H9 (cell line): ENCODE results near the gene CD84. TPM values are rescaled to one million over a fixed set of nuclear protein-coding genes. Genes with fewer than 3 reads are reported as not detected.

Experiments
- DNase-seq: peaks from one replicate; pipeline ENCODE4 v3.0.0-alpha.2; 2017
- H2AFZ ChIP-seq: one replicate; pipeline ENCODE4 v1.6.1; 2013; ENCODE audit warnings: mild to moderate bottlenecking, low read length, control low read depth, moderate library complexity
- H2AK5ac ChIP-seq: 2 replicates; pipeline ENCODE4 v1.6.1; 2013; ENCODE audit warnings: low read length, control low read depth, mixed read lengths; ENCODE audit not compliant: insufficient read length
- H2BK120ac ChIP-seq: one replicate; pipeline ENCODE4 v1.6.1; 2013; ENCODE audit warnings: low read depth, mild to moderate bottlenecking, low read length, control low read depth, inconsistent platforms; ENCODE audit not compliant: poor library complexity, severe bottlenecking
- H2BK12ac ChIP-seq: 2 replicates; pipeline ENCODE4 v1.6.1; 2013; ENCODE audit warnings: low read length, control low read depth, mixed read lengths, low read depth; ENCODE audit not compliant: insufficient read length
- H2BK15ac ChIP-seq: 2 replicates; pipeline ENCODE4 v1.6.1; 2013; ENCODE audit warnings: low read depth, low read length, control low read depth
- H2BK20ac ChIP-seq: one replicate; pipeline ENCODE4 v1.6.1; 2013; ENCODE audit warnings: low read depth, mild to moderate bottlenecking, low read length, control low read depth, inconsistent platforms; ENCODE audit not compliant: poor library complexity, severe bottlenecking
- H2BK5ac ChIP-seq: 2 replicates; pipeline ENCODE4 v1.6.1; 2013; ENCODE audit warnings: low read length, control low read depth, mixed read lengths; ENCODE audit not compliant: insufficient read length
- H3K14ac ChIP-seq: 2 replicates; pipeline ENCODE4 v1.6.1; 2013; ENCODE audit warnings: low read length, control low read depth; ENCODE audit not compliant: insufficient read depth
- H3K18ac ChIP-seq: 2 replicates; pipeline ENCODE4 v1.6.1; 2013; ENCODE audit warnings: low read depth, mild to moderate bottlenecking, mixed read lengths, low read length, control low read depth; ENCODE audit not compliant: insufficient read length
- H3K23ac ChIP-seq: 2 replicates; pipeline ENCODE4 v1.6.1; 2013; ENCODE audit warnings: low read length, control low read depth, mixed read lengths, low read depth; ENCODE audit not compliant: insufficient read length
- H3K23me2 ChIP-seq: 2 replicates; pipeline ENCODE4 v1.6.1; 2013; ENCODE audit warnings: low read depth, mild to moderate bottlenecking, mixed read lengths, low read length, control low read depth; ENCODE audit not compliant: insufficient read length, poor library complexity, severe bottlenecking
- H3K27ac ChIP-seq: 2 replicates; pipeline ENCODE4 v1.5.1; 2013; ENCODE audit warnings: low read length, control low read depth, mixed read lengths, low read depth; ENCODE audit not compliant: insufficient read length
- H3K27me3 ChIP-seq: 2 replicates; pipeline ENCODE4 v1.6.1; 2013; ENCODE audit warnings: low read length, control low read depth, inconsistent platforms; ENCODE audit not compliant: insufficient read depth
- H3K4ac ChIP-seq: 2 replicates; pipeline ENCODE4 v1.6.1; 2013; ENCODE audit warnings: low read depth, mild to moderate bottlenecking, control low read depth, inconsistent platforms, low read length, moderate library complexity
- H3K4me1 ChIP-seq: 2 replicates; pipeline ENCODE4 v1.6.1; 2013; ENCODE audit warnings: low read length, control low read depth, inconsistent platforms; ENCODE audit not compliant: insufficient read depth
- H3K4me2 ChIP-seq: 2 replicates; pipeline ENCODE4 v1.6.1; 2013; ENCODE audit warnings: low read length, control low read depth, mixed read lengths; ENCODE audit not compliant: insufficient read length, insufficient read depth
- H3K56ac ChIP-seq: 2 replicates; pipeline ENCODE4 v1.6.1; 2013; ENCODE audit warnings: low read depth, mild to moderate bottlenecking, mixed read lengths, low read length, control low read depth; ENCODE audit not compliant: insufficient read length
- H3K79me1 ChIP-seq: 2 replicates; pipeline ENCODE4 v1.6.1; 2013; ENCODE audit warnings: low read depth, mild to moderate bottlenecking, moderate library complexity, low read length, control low read depth, inconsistent platforms; ENCODE audit not compliant: insufficient read depth, poor library complexity, severe bottlenecking
- H3K79me2 ChIP-seq: 2 replicates; pipeline ENCODE4 v1.6.1; 2013; ENCODE audit warnings: low read length, control low read depth, inconsistent platforms; ENCODE audit not compliant: insufficient read depth
- H3K9ac ChIP-seq: 2 replicates; pipeline ENCODE4 v1.6.1; 2013; ENCODE audit warnings: low read length, control low read depth, mixed read lengths; ENCODE audit not compliant: insufficient read length; ENCODE audit errors: extremely low read depth
- H3K9me3 ChIP-seq: one replicate; pipeline ENCODE4 v1.6.1; 2013; ENCODE audit warnings: low read depth, low read length, inconsistent platforms; ENCODE audit not compliant: control insufficient read depth
- H3T11ph ChIP-seq: one replicate; pipeline ENCODE4 v1.6.1; 2013; ENCODE audit warnings: mild to moderate bottlenecking, low read length, control low read depth, inconsistent platforms
- H4K20me1 ChIP-seq: one replicate; pipeline ENCODE4 v1.6.1; 2013; ENCODE audit not compliant: control insufficient read depth, insufficient read length, insufficient read depth
- H4K5ac ChIP-seq: 2 replicates; pipeline ENCODE4 v1.6.1; 2013; ENCODE audit warnings: low read depth, mild to moderate bottlenecking, mixed read lengths, low read length, control low read depth; ENCODE audit not compliant: insufficient read length
- H4K8ac ChIP-seq: replicated peaks from 2 replicates; pipeline ENCODE4 v1.6.1; 2013; ENCODE audit warnings: low read length, control low read depth, mixed read lengths, low read depth; ENCODE audit not compliant: insufficient read length
- H4K91ac ChIP-seq: 2 replicates; pipeline ENCODE4 v1.6.1; 2013; ENCODE audit warnings: low read depth, mild to moderate bottlenecking, moderate library complexity, mixed read lengths, low read length, control low read depth; ENCODE audit not compliant: insufficient read length
- H3K27ac Mint-ChIP-seq, 3 experiments: 2 replicates in 2 of 3; 3 replicates in 1 of 3; pipeline ENCODE4 v1.8.0; 2020 to 2021; ENCODE audit warnings: mixed read lengths in 3 of 3, mild to moderate bottlenecking in 1 of 3, moderate library complexity in 1 of 3
- H3K27me3 Mint-ChIP-seq: 2 replicates; pipeline ENCODE4 v1.8.0; 2021; ENCODE audit warnings: low read depth, mild to moderate bottlenecking, moderate library complexity, mixed read lengths
- H3K36me3 Mint-ChIP-seq, 3 experiments: 2 replicates in 2 of 3; 3 replicates in 1 of 3; pipeline ENCODE4 v1.8.0; 2020 to 2021; ENCODE audit warnings: low read depth in 3 of 3, mixed read lengths in 3 of 3; ENCODE audit not compliant: insufficient read depth in 1 of 3
- H3K4me1 Mint-ChIP-seq, 2 experiments: 2 replicates each; pipeline ENCODE4 v1.8.0; 2020; ENCODE audit warnings: mixed read lengths in 2 of 2
- H3K4me3 Mint-ChIP-seq, 2 experiments: 2 replicates in 1 of 2; 3 replicates in 1 of 2; pipeline ENCODE4 v1.8.0; 2020 to 2021; ENCODE audit warnings: mild to moderate bottlenecking in 2 of 2, mixed read lengths in 2 of 2, moderate library complexity in 1 of 2
- H3K9me3 Mint-ChIP-seq, 2 experiments: 2 replicates in 1 of 2; 3 replicates in 1 of 2; pipeline ENCODE4 v1.8.0; 2020; ENCODE audit warnings: mild to moderate bottlenecking in 2 of 2, mixed read lengths in 2 of 2, moderate library complexity in 1 of 2
- WGBS: extraction: QIAGEN DNeasy Blood & Tissue Kit; methylation state at CpG from one replicate; pipeline ENCODE4 v1.1.7; 2013; ENCODE audit warnings: missing lambda C conversion rate, low lambda C conversion rate, mixed read lengths; ENCODE audit not compliant: insufficient read length; ENCODE audit errors: extremely low coverage; 5-methylcytosine and 5-hydroxymethylcytosine counted together
- total RNA-seq: library from RNA; stranded (reverse); gene quantifications from 2 replicates; pipeline ENCODE4 v1.2.1, GENCODE V29; 2021
- TF ChIP-seq, protein P1 (sequence below): fragments of 200-600 bp; sonication (generic); conservative IDR thresholded peaks from 3 replicates; pipeline ENCODE4 v1.8.0; 2021; ENCODE audit warnings: antibody characterized with exemption, mild to moderate bottlenecking

CD84 gene
- total RNA-seq, 1 experiment from 2014 or later, result not detected

DNA sequence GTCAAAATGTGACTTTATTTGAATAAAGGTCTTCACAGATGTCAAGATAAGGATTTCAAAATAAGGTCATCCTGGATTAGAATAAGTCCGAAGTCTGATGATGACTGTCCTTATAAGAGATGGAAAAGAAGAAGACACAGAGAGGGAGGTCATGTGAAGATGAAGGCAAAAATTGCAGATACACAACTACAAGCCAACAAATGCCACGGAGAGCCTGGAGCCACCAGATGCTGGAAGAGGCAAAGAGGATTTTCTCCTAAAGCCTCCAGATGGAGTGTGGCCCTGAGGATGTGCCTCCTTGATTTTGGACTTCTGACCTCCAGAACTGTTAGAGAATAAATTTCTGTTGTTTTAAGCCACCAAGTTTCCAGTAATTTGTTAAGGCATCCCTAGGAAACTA lies 36.4 kb upstream of the CD84 start:
- no CpG with 5 or more reads among the region's 2 CpGs for WGBS
- H4K5ac ChIP-seq, result no peak overlapping the region

More for the DNA sequence above, 36.4 kb upstream of the CD84 start:
- no peaks in the 10 kb centered on the region for H3K9me3 ChIP-seq
- H3K27ac ChIP-seq, result no peak overlapping the region
- no peak overlapping the region for H2BK15ac ChIP-seq
- H2BK20ac ChIP-seq, result no peak overlapping the region
- no peaks in the 10 kb centered on the region for H3K23me2 ChIP-seq
- Mint-ChIP-seq H3K4me3 (no peak overlapping the region), H3K9me3 (peaks cover 0 to 5% of the 10 kb centered on the region in 2 experiments; a peak in 3 of 5 replicates), H3K27ac (no peak overlapping the region), H3K4me1 (peaks cover 12 to 17% of the 10 kb centered on the region in 2 experiments), H3K36me3 (peaks cover 4 to 6% (median 6%) of the 10 kb centered on the region in 3 experiments; a peak in 6 of 7 replicates), H3K27me3 (no peaks in the 10 kb centered on the region; the same call in 1 of the 2 replicates)
- no peak overlapping the region for H3K14ac ChIP-seq
- H3K4ac ChIP-seq, result no peak overlapping the region
- no peak overlapping the region for H3K9ac ChIP-seq
- DNase-seq, result no peak
- no peak overlapping the region for H3K4me2 ChIP-seq
- H2AFZ ChIP-seq, result no peak overlapping the region
- no peaks in the 10 kb centered on the region for H3K4me1 ChIP-seq
- H3T11ph ChIP-seq, result no peak overlapping the region
- H3K18ac ChIP-seq, result no peak overlapping the region
- no peak overlapping the region for H3K23ac ChIP-seq
- H2BK12ac ChIP-seq, result no peak overlapping the region
- H2BK120ac ChIP-seq, result no peak overlapping the region
- no peaks in the 10 kb centered on the region for H3K79me1 ChIP-seq
- no peaks in the 10 kb centered on the region for H4K20me1 ChIP-seq
- H3K79me2 ChIP-seq, result no peaks in the 10 kb centered on the region
- no peak overlapping the region for H3K56ac ChIP-seq
- TF ChIP-seq, protein P1, sequence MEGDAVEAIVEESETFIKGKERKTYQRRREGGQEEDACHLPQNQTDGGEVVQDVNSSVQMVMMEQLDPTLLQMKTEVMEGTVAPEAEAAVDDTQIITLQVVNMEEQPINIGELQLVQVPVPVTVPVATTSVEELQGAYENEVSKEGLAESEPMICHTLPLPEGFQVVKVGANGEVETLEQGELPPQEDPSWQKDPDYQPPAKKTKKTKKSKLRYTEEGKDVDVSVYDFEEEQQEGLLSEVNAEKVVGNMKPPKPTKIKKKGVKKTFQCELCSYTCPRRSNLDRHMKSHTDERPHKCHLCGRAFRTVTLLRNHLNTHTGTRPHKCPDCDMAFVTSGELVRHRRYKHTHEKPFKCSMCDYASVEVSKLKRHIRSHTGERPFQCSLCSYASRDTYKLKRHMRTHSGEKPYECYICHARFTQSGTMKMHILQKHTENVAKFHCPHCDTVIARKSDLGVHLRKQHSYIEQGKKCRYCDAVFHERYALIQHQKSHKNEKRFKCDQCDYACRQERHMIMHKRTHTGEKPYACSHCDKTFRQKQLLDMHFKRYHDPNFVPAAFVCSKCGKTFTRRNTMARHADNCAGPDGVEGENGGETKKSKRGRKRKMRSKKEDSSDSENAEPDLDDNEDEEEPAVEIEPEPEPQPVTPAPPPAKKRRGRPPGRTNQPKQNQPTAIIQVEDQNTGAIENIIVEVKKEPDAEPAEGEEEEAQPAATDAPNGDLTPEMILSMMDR, result no peak
- no peaks in the 10 kb centered on the region for H3K27me3 ChIP-seq
- H4K91ac ChIP-seq, result no peak overlapping the region
- no peak overlapping the region for H2BK5ac ChIP-seq
- no peak overlapping the region for H2AK5ac ChIP-seq
- no peak overlapping the region for H4K8ac ChIP-seq
